NK-92 treated with Interleukin-12 subunit alpha and Interleukin-12 subunit beta, amount 100 ng/mL, for 24 hours (cell line): ENCODE measurements around the gene ARHGAP22.

ENCODE experiments used
- DNase-seq: peaks from one replicate; lab custom pipeline; 2025; lab: John Stamatoyannopoulos, UW

Gene ARHGAP22

DNA sequence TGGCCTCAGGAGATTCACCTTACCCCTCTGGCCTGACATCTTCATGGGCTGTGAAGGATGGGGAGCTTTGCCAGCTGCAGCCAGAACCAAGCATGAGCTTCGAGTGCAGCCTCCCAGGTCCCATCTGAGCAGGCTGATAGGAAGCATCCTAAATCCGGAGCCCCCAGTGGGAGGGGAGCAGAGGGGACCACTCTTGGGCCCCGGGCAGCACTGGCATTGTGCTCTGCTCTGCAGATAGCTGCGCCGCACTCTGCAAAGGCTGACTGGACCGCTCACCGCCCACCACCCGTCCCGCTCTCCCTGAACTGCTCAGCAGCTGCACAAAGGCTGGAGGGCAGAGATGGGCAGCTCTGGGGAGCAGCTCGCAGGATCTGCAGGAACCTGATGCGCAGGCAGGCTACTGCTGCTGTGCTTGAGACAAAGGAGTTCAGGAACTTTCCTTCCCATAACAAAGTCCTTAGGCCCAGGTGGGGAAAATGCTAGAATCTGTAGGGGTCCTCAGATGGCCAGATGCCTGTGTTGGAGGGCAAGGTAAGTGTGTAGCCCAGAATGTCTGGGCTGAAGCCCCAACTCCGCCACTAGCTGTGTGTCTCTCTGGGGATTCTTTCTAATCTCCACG, 51.8 kb downstream of the ARHGAP22 start:
- DNase-seq: no peak

- no peak for DNase-seq
Measured at GRCh38 chr10:48551861-48552591, 52.8 kb downstream of the ARHGAP22 start.

GRCh38 chr10:48550977-48551376, 53.9 kb downstream of the ARHGAP22 start:
- DNase-seq: no peak

DNA sequence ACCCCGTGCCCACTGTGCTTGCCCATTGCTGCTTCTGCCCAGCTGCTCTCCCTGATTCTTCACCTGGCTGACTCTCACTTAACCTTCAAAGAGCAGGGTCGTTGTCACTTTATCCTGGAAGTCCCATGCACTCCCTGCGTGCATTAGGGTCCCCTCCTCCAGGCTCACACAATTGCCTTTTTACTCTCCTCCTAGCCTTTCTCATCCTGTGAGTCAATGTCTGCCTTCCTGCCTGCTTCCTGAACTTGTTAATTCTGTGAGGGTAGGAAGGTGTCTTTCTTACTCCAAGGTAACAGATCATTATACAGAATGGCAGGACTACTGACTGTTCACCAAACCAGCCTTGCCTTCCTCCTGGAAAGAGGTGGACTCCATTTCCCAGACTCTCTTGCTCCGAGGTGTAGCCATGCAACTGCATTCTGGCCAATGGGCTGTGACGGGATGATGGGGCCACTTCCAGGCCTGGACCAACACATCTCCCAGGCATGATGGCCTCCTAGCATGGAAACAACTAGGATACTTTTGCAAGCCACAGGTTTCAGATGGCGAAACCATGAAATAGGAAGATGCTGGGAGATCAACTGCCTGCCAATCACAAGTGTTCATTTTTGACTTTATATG, 54.7 kb downstream of the ARHGAP22 start:
- no peak for DNase-seq

- no peak for DNase-seq
Measured at GRCh38 chr10:48549236-48549635, 55.6 kb downstream of the ARHGAP22 start.

GRCh38 chr10:48548531-48549135, 56.2 kb downstream of the ARHGAP22 start:
- no peak for DNase-seq

- DNase-seq: no peak
Measured at GRCh38 chr10:48547981-48548380, 56.9 kb downstream of the ARHGAP22 start.

GRCh38 chr10:48547061-48547895, 57.6 kb downstream of the ARHGAP22 start:
- DNase-seq: no peak

- DNase-seq: no peak
Measured at GRCh38 chr10:48545462-48546145, 59.3 kb downstream of the ARHGAP22 start.

GRCh38 chr10:48543182-48543844, 61.6 kb downstream of the ARHGAP22 start:
- no peak for DNase-seq

DNA sequence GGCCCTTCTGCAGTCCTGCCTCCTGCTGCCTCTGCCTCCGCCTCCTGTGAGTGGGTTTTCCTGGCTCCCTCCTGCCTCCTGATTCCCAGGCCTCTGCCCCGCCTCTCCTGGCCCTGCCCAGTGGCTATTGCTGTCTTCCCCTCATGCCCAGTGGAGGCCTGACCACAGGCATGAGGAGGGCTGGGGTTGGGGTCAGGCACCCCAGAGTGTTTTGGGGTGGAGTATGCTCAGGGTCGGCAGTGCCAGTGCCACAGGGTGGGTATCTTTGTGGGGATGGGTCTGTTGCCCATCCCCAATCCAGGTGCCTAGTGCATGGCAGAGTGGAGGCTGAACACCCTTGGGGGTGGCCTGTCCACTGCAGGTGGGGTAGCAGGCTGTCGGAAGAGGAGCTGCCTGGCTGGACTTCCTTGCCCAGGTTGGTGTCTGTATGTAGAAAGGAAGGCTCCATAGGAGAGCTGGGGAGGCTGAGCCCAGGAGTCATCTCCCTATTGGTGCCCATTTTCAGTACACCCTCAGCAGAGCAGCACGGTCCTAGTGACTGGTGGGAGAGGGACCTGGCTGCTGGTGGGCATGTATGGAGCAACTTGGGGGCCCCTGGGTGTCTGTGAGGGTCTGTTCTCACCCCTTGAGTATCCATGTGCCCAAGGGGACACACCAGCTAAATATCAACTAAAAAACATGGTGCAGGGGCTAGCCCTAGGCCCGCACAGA, 62.2 kb downstream of the ARHGAP22 start:
- DNase-seq: no peak

DNA sequence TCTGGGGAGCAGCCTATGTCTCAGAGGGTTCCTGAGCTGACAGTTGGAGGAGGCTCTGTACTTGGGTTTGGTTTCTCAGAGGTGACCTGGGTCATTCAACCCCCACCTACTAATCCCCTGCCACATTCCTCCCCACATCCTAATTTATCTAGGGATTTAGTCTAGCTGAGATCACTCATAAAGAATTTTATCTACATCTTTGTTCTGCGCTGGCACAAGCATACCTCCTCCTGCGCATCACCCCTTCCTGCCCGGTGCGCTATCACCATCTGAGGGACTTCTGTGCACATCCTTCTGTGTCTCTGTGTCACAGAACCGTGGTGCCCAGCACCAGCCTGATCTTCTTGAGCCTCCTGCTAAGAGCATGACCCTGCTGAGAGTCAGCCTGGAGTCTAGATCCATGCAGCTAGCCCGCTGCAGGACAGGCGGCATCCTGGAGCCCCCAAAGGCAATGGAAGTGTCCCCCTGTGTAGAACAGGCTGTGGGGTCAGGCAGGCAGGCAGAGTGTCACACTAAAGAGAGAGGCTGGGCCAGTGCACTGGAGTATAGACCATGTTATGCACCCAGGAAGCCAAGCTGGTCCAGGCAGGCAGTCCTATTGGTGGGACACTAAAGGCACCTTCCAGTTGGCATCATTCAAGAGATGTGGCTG, 63.6 kb downstream of the ARHGAP22 start:
- no peak for DNase-seq

DNA sequence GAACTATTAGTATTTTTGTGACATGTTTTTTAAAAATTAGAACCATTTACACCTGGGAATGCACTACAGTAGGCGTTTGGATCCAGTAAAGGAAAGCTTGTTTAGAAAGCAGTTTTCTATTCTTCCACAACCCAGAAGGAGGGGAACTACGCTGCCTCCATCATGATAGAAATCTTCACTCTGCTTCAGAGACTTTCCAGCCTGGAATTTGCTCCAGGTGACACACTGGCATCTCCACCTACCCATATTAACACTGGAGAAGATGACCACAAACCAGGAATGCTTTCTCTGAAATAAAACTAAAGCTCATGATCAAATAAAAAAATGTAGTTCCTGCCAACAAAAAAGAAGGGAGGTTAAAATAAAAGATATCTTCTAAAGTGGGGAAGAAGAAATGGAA, 66.3 kb downstream of the ARHGAP22 start:
- DNase-seq: no peak

- no peak for DNase-seq
Measured at GRCh38 chr10:48536916-48537890, 67.7 kb downstream of the ARHGAP22 start.

DNA sequence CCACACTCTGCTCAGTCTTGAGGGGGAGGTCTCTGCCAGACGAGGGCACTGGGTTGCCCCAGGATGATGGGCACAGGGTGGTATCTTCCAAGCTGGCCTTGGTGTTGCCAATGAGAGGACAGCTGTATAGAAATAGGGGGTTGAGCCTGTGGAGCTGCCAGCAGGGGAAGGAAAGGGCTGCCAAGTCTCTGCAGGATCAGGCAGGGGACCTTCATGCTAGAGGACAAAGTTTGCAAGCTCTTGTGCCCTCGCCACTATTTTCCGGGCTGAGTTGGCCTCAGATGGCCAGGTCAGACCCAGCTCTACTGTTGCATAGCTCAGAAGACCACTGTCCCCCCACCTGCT, 68.7 kb downstream of the ARHGAP22 start:
- no peak for DNase-seq

DNA sequence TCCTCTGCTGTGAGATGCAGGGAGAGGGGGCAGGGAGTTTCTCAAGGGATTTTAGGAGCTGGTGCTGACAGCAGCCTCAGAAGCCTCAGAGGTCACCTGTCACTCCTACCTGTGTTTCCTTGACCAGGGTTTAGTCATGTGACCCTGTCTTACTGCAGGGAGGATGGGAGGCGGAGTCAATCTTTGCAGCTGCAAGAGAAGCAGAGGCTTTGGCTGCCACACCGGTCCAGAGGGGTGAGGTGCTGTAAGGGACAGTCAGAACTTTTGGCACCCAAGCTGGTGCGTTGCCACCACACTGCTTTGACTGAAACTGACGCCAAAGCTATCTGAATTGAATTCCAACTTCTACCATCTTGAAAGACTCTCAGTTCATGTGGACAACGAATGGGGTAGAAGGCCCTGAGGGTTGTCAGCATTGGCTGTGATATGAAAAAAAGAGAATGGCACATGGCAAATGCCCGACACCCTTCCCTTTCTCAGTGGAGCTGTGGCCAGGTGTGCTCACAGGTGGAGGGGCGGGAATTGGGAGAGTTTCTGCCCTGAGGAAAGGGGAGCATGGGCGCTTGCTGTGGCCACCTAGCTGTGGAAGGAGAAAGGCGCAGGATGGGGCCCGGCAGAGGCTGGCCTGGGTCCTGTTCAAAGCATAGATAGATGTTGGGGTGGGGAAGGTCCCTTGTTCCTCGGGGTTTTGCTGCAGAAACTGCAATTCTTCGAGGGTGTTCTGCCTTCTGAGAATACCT, 69.3 kb downstream of the ARHGAP22 start:
- DNase-seq: no peak

DNA sequence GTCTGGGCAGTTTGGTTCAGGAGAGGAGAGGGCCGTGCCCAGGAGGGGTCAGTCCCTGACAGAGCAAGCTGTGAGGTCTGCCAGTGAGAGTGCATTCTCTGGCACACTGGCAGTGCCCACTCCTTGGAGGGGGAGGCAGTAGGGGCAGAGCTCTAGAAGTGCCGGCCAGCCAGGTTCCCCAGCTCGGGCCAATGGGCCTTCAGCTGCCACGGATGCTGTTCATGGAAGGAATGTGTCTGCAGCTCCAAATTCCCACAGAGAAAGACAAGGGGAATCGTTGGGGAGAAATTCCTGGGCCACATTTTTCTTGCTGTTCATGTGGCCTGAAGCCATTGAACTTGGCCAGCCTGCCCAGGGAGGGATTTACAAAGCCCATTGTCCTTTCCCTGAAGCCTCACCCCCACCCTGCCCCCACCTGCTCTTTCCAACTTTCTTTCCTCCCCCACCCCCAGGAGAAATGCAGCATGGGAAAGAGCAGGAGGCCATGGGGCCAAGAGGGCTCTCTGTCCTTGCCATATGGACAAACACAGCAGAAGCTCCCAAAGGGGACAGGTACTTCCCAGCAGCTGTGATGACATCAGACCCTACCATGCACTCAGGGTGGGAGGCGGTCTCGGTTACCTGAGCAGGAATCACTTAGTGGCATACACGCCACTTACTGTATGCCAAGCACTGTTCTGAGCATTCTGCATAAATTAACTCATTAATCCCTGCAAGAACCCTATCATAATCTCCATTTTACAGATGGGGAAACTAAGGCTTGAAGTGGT, 70.7 kb downstream of the ARHGAP22 start:
- DNase-seq: no peak
